ENCODE data around the gene PSD4. TPM values are rescaled to one million over a fixed set of nuclear protein-coding genes. Genes with fewer than 3 reads are reported as not detected.

Gene PSD4
- total RNA-seq, 1 donor from 2014 or later, result 3.3 TPM

DNA sequence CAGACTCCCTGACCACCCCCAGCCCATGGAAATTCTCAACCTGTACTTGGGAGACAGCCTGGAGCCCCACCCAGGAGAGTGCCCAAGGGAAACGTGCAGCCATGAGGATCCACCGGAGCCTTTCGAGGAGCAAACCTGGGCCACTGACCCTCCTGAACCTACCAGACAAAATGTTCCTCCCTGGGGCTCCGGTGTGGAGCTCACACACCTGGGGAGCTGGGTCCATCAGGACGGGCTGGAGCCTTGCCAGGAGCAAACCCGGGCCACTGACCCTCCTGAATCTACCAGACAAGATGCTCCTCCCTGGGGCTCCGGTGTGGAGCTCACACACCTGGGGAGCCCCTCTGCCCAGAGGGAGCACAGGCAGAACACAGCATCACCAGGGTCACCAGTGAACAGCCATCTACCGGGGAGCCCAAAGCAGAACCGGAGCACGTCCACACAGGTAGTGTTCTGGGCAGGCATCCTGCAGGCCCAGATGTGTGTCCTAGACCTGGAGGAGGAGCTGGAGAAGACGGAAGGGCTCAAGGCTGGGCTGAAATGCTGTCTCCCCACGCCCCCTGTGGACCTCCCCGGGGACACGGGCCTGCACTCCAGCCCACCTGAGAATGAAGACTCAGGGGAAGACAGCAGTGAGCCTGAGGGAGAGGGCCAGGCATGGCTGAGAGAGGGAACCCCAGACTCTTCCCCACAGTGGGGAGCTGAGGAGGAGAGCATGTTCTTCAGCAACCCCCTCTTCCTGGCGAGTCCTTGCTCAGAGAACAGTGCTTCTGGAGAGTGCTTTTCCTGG, 8.9 kb downstream of the PSD4 start:
- DNase-seq (ENCODE audit: low spot score in 2 of 2) (no peak), FAIRE-seq (no peak)

DNA sequence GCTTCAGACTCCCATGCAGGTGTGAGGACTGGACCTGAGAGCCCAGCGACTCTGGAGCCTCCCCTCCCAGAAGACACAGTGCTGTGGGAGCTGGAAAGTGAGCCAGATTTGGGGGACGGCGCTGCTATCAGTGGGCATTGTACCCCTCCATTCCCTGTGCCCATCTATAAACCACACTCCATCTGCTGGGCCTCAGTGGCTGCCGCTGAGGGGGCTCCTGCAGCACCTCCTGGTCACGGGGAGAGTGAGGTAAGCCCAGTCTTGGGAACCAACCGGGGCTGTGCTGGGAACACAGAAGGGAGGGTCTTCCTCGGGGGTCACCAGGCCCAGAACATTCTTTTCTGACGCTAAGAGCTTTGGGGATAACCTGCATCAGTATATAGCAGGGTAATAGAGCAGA, 9.5 kb downstream of the PSD4 start:
- no peak for FAIRE-seq
- no peak for DNase-seq (ENCODE audit: low spot score in 2 of 2)

DNA sequence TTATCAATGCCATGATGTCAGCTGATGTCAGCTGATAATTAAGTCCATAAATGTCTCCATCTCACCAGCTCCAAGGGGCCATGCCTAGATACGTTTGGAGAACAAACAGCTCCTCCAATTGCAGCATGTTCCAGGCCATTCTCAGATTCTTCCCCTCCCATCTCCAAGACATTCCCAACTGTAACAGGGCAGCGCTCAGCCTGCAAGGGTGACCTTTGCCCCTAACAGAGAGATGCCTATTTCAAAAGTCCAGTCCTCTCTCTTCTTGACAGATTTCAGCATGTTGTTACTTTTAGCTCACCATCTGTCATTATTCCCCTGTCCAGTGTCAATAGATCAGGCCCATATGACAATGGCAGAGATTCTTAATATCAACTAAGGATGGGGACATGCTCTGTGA, 9.9 kb downstream of the PSD4 start:
- no peak for DNase-seq (ENCODE audit: low spot score in 2 of 2)
- FAIRE-seq, result no peak

DNA sequence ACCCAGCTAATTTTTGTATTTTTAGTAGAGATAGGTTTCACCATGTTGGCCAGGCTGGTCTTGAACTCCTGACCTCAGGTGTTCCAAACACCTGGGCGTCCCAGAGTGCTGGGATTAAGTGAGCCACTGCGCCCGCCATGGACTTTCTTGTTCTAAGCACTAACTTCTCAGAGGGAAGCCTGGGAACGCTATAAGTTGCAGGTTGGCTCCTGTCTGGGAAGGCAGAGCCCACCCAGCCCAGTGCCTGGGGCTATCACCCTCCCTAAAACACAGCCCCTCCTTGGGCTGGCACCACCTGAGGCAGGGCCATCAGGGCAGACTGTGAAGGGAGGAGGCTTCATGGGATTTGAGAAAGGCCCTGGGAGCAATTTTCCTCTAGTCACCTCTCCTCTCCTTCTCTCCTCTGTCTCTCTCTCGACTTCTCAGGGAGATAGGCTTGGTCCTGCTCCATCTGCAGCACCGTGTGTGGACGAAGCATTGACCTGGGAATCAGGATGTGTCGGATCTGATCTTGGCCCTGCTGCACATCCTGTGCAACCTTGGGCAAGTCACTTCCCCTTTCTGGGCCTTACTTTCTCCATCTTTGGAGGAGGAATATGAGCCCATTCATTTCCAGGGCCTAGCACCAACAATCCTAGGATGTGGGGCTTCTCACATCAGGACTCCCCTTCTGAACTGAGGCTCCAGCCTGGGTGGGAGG, 10.9 kb downstream of the PSD4 start:
- FAIRE-seq (no peak), DNase-seq (ENCODE audit: low spot score in 2 of 2) (no peak)

DNA sequence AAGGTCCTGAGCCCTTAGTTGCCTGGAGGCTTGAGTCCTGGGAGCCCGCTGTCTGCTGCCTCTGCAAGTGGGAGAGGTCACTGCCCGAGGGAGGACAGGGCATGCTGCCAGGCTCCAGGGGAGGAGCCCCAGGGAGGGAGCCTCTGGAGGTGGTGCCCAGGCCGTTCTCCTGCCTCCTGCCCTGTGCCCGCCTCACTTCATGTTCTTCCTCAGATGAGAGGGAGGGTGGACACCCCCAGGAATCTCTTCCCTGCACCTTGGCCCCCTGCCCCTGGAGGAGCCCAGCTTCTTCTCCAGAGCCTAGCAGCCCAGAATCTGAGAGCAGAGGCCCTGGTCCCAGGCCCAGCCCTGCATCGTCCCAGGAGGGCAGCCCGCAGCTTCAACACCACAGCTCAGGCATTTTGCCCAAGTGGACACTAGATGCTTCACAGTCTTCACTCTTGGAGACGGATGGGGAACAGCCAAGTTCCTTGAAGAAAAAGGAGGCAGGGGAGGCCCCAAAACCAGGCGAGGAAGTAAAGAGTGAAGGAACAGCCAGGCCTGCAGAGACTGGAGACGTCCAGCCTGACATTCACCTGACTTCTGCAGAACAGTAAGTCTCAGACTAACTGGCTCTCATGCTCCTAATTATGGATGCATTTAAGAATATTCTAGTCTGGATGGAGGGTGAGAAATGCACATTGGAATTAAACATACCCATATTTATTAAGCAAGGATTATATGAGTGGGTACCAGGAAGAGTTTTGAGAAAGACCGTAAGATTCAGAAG, 12.1 kb downstream of the PSD4 start:
- no peak for FAIRE-seq
- no peak for DNase-seq (ENCODE audit: low spot score in 2 of 2)

DNA sequence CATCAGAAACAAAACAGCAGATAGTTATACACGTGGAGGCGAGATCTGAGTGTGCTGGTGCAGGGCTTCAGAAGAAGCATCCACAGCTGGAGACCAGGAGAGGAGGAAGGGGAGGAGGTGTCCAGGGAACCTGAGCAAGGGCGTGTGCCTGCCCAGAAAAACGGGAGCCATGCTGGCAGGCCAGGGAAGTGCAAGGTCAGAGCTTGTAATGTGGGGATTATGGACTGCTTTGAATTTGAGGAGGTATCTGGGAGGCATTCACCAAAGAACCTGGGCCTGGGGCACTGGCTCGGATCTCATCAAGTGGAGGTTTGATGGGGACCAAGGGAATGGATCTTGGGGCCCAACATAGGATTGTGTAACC, 12.6 kb downstream of the PSD4 start:
- DNase-seq (ENCODE audit: low spot score in 2 of 2) (no peak), FAIRE-seq (no peak)

DNA sequence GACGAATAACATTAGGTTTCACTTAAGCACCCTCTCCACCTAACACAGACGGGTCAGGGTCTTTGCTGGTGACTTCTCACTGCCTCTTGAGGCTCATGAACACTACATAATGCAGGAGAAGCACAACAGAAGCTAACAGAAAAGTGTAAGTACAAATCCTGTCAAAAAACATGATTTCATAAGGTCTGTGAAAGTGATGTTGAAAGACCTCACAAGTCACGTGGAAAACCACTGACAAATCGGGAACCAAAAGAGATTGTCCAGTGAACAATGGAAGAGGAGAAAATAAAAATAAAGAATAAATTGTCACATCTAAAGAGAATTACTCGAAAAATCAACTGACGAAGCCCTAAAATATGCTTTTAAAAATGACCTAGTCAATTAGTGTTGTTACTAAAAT, 14.0 kb downstream of the PSD4 start:
- no peak for DNase-seq (ENCODE audit: low spot score in 2 of 2)
- no peak for FAIRE-seq

DNA sequence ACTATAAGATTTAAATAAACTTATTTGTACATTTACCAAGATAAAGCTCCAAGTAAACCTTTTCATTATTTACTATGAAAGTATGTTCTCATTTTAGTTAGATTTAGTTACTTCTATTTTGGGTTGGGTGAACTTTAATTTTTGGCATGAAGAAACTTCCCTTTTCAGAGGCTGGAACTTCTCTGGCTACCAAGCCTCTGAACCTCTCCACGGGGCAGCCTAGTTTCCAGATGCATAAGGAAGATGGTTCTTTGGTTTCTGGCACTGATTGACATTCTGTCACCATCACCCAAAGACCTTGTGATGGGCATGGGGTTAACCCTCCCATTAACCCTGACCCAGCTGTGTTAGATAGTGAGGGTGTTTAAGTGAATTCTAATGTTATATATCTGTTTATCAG, 17.1 kb downstream of the PSD4 start:
- FAIRE-seq (no peak), DNase-seq (ENCODE audit: low spot score in 2 of 2) (no peak)

DNA sequence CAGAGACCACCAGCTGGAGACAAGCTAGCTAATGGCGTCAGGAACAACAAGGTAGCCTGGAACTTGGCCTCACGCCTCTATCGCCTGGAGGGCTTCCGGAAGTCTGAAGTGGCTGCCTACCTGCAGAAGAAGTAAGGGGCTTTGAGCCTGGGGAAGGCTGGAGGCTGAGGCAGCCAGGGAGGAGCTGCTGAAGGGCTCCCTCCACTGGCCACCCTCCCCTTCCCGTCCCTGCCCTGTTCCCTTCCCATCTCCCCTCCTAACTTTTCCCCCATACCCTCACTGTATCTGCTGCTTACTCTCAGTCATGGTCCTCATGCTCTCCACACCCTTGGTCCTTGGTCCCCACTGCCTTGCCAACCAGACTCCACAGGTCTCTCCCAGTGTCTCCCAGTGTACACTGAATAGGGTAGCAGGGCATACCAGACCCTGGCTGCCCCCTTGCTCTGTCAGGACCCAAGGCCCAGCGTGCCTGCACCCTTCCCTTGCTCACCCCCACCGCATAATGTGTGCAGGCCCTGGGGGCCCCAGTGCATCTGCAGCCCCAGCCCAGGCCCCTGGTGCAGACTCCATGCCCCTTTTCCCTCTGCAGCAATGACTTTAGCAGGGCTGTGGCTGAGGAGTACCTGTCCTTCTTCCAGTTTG, 18.8 kb downstream of the PSD4 start:
- FAIRE-seq (no peak), DNase-seq (ENCODE audit: low spot score in 2 of 2) (no peak)

DNA sequence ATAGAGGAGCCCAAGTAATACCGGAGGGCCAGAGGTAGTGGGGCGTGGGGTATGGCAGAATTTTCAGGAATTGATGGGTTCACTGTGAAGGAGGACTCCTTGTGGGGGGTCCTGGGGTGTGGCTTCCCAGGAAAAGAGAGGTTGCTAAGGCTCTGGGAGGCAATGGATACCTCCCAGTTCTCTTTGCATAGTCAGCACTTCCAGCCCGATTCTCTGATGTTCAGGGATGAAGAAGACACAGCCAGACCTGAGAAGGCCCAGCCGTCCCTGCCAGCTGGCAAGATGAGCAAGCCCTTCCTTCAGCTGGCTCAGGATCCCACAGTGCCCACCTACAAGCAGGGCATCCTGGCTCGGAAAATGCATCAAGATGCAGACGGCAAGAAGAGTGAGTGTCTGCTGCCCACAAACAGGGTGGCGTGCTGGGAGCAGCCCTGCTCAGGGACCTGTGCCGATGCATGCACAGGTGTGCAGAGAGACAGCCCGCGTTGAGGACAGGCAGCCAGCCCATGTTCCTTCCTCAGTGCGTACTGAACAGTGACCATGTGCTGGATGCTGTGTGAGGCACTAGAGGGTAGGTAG, 22.2 kb downstream of the PSD4 start:
- DNase-seq (ENCODE audit: low spot score in 2 of 2) (no peak), FAIRE-seq (no peak)

DNA sequence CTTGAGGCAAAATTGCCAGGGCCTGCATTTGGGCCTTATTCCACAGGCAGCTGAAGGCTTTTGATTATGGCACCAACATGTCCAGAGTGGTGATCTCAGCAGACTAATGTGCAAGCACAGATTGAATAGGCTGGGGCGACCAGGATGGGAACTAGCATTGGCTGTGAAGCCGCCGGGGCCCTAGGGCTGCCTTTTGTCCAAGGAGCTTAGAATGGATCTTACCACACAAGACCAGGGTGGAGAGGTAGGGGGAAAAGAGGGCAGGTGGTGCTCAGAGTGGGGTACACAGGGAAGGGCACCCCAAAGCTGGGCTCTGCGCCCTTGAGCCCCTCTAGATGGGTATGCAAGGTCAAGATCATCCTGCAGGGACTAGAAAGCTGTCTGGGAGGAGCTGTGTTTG, 23.1 kb downstream of the PSD4 start:
- no peak for DNase-seq (ENCODE audit: low spot score in 2 of 2)
- no peak for FAIRE-seq

DNA sequence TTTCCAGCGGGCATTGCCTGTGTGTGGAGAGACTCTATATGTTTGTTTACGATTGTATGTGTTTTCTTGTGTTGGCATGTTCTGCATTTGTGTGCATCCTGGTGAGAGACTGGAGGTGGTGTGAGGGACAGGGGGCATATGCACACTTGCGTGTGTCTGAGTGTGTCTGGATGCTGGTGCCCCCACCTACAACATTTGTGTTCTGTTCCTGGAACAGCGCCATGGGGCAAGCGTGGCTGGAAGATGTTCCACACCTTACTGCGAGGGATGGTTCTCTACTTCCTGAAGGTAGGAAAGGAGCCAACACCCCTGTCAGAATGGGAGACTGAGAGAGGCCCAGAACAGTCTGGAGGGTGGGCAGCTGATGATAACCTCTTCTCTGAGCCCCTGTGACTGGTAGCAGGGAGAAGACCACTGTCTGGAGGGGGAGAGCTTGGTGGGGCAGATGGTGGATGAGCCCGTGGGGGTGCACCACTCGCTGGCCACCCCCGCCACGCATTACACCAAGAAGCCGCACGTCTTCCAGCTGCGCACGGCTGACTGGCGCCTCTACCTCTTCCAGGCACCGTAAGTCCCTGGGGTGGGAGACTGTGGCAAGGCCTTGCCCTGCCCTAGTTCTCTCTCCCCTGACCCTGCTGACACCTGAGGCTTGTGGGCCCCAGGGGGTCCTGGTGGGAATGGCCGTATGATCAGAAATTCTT, 23.7 kb downstream of the PSD4 start:
- no peak for DNase-seq (ENCODE audit: low spot score in 2 of 2)
- no peak for FAIRE-seq

DNA sequence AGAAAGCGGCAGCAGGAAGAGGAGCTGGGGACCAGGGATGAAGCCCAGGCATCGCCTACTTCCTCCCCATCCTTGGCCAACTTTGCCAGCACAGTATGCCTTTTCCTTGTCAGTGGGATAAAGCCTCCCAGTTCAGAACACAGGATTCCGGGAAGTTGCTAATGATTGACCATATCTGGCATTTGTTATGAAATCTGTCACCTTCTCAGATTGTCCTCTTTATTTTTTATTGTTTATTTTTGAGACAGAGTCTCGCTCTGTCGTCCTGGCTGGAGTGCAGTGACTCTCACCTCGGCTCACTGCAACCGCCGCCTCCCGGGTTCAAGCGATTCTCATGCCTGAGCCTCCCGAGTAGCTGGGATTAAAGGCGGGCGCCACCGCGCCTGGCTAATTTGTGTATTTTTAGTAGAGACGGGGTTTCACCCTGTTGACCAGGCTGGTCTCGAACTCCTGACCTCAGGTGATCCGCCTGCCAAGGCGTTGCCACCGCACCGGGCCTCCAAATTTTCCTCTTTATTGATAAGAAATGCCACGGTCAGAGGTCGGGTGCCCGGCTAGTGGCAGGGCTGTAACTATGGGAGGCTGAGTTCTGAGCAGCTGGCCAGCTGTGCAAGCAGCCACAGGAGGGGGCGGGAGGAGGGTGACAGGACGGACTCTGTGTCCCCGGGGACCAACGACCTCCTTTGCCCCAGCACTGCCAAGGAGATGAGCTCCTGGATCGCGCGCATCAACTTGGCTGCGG, 24.4 kb downstream of the PSD4 start:
- no peak for FAIRE-seq
- DNase-seq (ENCODE audit: low spot score in 2 of 2), result no peak

DNA sequence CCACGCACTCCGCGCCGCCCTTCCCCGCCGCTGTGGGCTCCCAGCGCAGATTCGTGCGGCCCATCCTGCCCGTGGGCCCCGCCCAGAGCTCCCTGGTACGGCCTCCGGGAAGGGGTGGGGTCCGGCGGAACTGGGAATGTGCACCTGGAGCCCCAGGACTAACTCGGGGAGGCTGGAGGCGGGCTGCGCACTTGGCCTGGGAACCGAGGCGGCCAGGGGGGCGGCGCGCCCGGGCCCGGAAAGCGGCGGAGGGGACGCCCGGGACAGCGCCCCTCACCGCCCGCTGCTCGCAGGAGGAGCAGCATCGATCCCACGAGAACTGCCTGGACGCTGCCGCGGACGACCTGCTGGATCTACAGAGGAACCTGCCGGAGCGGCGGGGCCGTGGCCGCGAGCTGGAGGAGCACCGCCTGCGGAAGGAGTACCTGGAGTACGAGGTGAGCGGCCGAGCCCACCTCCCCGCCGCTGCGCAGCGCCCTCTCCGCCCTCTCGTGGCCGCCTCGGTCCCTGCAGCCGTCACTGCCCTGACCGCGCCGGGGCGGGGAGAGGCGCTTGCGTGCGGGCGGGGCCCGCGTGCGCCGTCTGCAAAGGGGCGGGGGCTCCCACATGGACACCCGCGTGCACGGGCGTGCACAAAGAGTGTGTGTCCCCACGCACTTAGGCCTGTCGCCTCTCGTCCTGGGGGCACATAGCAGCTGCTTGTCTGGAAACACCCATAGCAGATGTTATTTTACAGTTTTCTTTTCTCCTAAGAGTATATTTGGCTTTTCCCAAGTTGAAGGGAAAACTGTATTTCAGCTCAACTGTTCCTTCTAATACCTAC, 25.2 kb downstream of the PSD4 start:
- FAIRE-seq (no peak), DNase-seq (ENCODE audit: low spot score in 2 of 2) (peak; percentile 80 to 89)

DNA sequence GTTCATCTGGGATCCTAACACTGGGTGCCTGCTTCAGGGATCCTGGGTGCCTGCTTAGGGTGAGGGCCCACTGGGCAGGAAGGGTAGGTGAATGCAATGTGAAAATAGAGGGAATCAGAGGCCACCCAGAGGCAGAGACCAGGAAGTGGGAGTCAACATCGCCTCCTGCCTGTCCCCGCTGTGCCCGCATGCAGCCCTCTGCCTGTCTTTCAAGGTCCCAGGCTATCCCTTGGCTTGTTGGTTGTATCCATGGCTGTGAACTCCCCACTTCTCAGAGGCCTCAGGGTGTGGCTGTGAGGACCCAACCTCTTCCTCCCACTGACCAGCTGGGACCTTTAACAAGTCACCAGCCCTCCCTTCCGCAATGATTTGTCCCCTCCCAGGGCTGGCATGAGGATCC, 26.5 kb downstream of the PSD4 start:
- no peak for FAIRE-seq
- no peak for DNase-seq (ENCODE audit: low spot score in 2 of 2)

DNA sequence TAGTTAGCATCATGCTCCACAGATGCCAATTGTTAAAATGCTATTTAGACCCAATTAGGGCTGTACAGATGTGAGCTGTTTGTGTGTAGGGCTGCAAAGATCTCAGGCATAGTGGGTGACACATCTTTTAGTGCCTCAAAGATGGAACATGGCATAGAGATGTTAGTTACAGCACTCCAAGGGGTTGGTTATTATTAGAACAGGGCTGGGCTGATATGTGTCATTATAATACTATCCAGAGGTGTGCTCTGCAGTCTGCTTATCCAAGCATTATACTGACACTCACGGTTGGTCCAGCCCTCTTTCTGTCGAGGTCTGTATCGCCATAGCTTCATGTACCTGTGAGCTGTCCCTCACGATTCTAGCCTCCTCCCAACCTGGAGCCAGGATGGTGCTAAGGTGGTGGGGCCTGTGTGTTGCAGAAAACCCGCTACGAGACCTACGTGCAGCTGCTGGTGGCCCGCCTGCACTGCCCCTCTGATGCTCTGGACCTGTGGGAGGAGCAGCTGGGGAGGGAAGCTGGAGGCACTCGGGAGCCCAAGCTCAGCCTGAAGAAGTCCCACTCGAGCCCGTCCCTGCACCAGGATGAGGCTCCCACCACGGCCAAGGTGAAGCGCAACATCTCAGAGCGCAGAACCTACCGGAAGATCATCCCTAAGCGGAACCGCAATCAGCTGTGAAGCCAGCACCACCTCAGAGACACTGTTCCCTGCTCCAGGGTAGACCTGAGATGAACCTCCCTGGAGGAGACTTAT, 27.1 kb downstream of the PSD4 start:
- DNase-seq (ENCODE audit: low spot score in 2 of 2), result no peak
- no peak for FAIRE-seq

DNA sequence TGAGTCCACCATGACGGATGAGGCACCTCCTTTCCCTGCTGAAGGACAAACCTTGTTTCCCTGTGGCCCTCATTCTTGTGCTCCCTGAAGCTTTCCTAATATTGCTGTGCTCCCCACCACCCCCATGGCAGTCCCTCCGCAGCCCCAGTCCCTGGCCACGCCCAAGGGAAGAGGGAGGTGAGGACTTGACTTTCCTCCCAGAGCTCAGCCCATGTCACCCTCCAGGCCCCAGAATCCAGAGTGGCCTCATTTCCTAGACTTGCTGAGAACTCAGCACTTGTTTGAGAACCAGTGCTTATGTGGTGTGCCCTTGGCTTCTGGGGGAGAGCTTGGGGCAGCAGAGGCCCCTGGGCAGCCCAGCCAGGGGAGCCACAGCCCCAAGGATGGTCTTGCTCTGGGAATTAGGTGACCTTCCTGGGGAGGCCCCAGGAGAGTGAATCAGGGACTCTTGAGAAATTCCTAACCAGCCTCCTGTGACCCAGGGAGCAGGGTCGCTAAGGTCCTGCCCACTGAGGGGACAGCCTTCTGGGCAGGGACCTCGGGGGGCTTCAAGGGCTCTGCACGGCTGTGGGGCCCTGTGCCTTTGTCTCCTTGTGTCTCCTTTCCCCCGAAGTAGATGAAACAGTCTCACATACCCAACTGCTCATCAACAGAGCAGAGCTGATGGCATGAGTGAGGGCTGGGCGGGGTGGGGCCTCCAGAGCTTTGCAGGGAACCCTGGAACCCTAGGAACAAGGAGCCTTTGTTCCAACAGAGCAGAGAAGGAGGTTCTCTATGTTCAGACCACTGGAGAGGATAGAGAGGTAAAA, 27.9 kb downstream of the PSD4 start:
- FAIRE-seq (no peak), DNase-seq (ENCODE audit: low spot score in 2 of 2) (no peak)

Measured in frontal cortex (tissue), 4 donors.